HG02884 (cell line): Measurements from ENCODE around the gene RAB44.

ENCODE experiments used
- ATAC-seq: cut with Tn5 transposase; IDR thresholded peaks from one replicate; pipeline ENCODE4 v1.9.1; 2021; ENCODE audit warnings: mild to moderate bottlenecking, moderate library complexity; ENCODE audit not compliant: unreplicated experiment

RAB44 gene

DNA sequence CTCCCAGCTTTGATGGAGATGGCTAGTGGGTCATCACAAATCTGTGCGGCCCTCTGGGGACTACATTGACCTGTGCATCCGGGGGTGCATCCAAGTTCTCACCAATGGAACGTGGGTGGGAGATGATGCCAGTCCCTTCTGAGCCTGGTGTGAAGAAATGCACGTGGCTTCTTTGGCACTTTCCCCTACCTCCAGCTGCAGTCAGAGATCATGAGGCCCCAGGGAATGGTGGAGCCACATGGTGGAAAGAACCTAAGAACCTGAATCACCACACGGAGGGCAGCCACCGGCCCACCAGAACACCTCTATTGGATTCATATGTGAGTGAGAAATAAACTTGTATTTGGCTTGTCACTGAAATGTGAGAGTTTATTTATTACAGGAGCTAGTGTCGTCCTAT, 29.0 kb upstream of the RAB44 start:
- ATAC-seq = no peak

DNA sequence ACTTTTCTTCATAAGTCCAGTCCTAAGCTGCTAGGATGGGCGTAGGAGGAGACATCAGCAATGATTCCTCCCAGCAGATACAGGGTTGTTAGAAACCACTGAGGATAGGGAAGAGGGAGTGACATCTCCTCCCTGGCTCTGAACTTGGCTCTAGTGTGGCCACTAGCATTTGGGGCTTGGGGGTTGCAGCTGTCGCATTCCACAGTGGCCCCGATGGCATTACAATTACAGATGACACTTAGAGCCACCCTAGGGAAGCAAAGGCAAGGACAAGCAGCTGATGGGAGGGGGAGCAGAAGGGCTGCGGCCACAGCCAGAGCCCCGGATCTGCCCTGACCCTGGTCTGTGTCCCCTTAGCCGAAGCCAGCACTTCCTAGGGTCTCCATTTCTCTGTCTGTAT, 28.6 kb upstream of the RAB44 start:
- ATAC-seq = no peak

DNA sequence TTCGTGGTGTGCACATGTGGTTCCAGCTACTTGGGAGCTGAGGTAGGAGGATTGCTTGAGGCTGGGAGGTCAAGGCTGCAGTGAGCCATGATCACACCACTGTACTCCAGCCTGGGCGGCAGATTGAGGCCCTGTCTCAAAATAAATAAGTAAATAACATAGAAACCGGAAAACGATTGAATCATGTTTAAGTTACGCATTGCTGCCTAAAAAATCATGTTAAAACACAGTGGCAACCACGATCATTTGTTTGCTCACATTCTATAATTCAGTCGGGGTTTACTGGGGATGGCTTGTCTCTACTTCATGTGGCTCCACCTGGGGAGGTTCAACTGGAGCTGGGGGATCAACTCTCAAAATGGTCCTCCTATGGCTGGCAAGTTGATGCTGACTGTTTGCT, 27.4 kb upstream of the RAB44 start:
- no peak for ATAC-seq

DNA sequence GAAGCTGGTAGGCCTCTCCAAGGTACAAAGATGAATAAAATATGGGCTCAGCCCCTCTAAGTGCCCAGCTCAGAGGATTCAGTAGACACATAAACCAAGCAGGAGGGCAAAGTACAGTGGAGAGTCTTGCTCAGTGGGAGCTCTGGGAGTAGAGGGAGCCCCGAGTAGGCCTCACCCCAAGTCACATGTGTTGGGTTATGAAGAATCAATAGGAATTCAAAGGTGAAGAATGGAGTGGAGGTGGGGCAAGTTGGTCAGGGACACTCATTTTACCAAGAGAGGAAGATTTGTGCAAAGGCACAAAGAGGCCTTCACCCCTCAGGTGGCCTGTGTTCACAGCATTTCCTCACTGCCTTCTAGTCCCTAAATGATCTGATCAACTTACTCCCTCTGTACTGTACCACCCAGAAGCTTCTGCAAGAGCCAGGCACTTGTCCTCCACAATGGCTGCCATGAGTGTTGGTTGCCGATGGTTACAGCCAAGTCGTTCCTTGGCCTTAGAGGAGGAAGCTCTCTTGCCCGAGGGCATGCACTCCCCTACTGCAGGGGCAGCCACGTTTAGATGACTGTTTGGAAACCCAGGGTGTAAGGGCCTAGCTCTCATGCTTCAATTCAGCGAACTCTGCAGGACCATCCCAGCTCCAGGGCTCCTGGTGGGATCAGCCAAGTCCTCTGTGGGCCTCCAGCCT, 25.8 kb upstream of the RAB44 start:
- ATAC-seq = no peak

DNA sequence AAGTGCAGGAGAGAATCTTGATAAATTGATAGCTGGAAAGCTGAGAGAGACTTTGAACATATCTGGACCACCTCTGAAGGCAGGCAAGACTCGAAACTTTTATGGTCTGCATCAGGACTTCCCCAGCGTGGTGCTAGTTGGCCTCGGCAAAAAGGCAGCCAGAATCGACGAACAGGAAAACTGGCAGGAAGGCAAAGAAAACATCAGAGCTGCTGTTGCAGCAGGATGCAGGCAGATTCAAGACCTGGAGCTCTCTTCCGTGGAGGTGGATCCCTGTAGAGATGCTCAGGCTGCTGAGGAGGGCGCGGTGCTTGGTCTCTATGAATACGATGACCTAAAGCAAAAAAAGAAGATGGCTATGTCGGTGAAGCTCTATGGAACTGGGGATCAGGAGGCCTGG, 23.7 kb upstream of the RAB44 start:
- ATAC-seq = no peak

DNA sequence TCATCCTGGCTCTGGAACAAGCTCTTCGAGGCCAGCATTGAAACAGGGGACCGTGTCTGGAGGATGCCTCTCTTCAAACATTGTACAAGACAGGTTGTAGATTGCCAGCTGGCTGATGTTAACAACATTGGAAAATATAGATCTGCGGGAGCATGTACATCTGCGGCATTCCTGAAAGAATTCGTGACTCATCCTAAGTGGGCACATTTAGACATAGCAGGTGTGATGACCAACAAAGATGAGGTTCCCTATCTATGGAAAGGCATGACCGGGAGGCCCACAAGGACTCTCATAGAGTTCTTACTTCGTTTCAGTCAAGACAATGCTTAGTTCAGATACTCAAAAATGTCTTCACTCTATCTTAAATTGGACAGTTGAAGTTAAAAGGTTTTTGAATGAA, 22.7 kb upstream of the RAB44 start:
- ATAC-seq = no peak

DNA sequence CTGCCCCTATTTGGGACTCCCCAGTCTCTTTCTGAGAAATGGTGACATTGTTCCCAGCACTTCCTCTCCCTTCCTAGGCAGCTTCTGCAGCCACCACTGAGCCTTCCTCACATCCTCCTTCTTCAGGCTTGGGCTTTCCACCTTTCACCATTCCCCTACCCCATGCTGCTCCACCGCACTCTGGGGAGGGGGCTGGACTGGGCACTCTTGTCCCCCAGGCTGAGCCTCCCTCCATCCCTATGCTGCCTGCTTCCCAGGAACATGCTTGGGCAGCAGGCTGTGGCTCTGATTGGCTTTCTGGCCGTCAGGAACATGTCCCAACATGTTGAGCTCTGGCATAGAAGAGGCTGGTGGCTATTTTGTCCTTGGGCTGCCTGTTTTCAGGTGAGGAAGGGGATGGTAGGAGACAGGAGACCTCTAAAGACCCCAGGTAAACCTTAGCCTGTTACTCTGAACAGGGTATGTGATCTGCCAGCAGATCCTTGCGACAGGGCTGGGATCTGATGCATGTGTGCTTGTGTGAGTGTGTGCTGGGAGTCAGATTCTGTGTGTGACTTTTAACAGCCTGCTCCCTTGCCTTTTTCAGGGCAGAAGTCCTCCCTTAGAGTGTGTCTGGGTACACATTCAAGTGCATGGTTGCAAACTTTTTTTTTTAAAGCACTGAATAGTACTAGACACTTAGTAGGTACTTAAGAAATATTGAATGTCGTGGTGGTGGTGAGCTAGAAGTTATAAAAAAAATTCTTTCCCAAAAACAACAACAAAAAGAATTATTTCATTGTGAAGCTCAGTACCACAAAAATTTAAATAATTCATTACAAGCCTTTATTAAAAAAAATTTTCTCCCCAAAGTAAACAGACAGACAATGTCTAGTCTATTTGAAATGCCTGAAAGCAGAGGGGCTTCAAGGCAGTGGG, 21.2 kb upstream of the RAB44 start:
- no peak for ATAC-seq

DNA sequence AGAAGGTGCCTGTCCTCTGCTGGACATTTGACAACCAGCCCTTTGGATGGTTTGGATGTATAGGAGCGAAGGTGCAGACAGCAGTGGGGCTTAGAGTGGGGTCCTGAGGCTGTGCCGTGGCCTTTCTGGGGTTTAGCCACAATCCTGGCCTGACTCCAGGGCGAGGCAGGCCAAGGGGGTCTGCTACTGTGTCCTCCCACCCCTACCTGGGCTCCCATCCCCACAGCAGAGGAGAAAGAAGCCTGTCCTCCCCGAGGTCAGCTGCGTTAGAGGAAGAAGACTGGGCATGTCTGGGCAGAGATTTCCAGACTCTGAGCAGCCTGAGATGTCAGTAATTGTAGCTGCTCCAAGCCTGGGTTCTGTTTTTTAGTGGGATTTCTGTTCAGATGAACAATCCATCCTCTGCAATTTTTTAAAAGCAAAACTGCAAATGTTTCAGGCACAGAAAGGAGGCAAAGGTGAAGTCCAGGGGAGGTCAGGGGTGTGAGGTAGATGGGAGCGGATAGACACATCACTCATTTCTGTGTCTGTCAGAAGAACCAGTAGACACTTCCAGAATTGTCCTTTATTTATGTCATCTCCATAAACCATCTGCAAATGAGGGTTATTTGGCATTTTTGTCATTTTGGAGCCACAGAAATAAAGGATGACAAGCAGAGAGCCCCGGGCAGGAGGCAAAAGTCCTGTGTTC, 20.4 kb upstream of the RAB44 start:
- ATAC-seq = no peak

DNA sequence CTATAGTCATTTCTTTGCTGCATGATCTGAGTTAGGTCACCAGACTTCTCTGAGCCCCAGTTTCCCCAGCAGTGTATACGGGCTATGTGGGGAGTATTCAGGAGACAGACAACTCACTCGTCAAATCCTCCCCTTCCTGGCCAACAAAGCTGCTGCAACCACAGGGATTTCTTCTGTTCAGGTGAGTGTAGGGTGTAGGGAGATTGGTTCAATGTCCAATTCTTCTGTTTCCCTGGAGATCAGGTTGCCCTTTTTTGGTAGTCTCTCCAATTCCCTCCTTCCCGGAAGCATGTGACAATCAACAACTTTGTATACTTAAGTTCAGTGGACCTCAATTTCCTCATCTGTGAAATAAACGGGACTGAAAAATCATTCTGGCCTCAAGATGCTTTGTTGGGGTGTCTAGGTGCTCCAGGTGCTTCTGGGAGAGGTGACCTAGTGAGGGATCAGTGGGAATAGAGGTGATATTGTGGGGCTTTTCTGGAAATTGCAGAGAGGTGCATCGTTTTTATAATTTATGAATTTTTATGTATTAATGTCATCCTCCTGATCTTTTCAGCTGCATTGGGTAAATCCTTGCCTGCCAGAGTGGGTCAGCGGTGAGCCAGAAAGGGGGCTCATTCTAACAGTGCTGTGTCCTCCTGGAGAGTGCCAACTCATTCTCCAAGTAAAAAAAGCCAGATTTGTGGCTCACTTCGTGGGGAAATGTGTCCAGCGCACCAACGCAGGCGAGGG, 19.7 kb upstream of the RAB44 start:
- ATAC-seq = no peak

DNA sequence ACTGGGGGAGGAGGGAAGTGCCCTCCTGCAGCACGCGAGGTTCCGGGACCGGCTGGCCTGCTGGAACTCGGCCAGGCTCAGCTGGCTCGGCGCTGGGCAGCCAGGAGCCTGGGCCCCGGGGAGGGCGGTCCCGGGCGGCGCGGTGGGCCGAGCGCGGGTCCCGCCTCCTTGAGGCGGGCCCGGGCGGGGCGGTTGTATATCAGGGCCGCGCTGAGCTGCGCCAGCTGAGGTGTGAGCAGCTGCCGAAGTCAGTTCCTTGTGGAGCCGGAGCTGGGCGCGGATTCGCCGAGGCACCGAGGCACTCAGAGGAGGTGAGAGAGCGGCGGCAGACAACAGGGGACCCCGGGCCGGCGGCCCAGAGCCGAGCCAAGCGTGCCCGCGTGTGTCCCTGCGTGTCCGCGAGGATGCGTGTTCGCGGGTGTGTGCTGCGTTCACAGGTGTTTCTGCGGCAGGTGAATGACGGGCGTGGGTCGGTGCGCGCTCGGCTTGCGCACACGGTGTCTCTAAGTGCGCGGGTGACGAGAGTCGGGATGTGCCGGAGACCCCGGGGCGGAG, 19.1 kb upstream of the RAB44 start, which contains the start of gene CDKN1A:
CDKN1A (plus strand) TSS at position 227 of the 555 bp plus-strand sequence. CDS start 5,388 bp downstream, outside the sequence.
- peak; percentile 53 for ATAC-seq

DNA sequence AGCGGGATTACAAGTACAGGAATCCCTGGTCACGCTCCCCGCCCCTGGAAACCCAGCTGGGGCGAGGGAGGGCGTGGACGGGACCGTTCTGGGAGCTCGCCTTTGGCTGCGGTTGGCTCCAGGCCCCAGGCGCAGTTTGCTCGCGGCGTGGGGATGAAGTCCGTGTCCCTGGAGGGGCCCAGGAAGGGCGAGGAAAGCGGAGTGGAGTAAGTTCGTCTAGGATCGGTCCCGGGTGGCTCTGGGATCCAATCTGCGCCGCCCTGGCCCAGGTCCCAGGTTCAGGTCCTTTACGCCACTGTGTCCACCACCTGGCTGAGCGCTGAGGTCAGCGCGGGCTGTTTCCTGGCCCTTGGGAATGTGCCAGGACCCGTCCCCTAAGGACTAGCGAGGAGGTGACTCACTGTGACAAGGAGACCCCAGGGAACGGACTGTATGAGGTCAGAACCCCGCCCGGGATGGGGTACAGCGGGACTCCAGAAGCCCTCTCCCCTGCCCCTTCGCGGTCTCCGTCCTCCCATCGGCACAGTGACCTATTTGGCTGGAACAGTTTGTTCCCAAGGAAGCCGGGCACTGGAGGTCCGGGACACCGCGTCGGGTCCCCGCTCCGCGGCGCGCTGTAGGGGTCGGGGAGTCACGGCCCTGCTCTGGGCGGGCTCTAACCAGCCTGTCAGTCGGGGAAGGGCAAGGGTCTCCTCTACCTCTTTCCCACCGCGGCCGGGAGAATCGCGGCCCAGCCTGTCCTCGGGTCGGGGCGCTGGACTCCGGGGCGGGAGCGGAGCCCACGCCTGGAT, 18.4 kb upstream of the RAB44 start:
- no peak for ATAC-seq

DNA sequence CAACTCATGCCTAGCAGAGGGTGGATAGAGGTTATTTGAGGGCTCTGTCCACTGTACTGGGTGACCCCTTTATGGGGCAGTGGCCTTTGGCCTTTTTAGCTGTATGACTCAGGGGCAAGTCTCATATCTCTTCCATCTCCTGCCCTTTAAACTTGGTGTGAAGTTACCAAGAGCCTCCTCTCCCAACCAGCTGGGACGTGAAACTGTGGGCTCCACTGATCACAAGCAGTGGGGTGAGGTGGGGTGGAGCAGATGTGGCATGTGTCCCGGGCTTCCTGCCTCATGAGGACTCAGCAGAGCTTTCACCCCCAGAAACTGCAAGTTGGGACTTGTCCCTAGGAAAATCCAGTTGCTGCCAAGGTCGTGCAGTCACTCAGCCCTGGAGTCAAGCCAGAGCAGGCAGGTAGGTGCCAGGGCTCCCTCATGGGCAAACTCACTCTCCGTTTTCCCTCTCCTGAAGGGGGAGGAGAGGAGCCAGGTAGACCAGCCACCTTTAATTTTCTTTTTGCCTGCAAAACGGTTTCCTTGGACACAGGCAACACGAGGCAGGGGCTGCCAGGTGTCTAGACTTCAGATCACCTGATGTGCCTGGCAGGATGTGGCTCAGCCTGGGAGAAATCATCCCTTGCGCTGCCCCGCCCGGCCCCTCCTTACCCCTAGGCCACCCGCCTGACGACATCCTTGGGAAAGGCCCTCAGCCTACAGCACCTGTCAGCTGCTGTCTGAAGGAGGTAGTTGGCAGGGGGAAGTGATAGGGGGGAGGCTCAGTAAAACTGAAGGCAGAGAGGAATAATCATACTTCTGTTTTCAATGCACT, 15.1 kb upstream of the RAB44 start:
- no peak for ATAC-seq

DNA sequence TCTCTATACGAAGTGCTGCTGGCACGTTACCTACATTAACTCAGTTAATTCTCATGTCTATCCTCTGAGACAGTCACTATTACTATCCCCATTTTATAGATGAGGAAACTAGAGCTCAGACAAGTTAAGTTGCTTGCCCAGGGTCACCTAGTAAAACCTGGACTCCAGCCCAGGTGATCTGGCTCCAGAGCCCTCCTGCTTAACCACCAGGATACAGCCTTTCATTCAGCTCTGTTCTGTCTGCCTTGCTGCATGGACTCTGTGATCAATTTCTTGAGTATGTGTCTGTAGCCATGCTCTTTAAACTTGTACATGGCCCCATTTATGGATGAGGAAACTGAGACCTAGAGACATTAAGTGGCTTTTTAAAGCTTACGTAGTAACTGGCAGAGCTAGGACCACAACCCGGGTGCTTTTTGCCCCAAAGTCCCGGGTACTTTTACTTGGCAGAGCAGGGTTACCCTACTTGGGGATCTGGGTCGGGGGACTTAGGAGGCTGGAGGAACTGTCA, 14.4 kb upstream of the RAB44 start:
- ATAC-seq = no peak

DNA sequence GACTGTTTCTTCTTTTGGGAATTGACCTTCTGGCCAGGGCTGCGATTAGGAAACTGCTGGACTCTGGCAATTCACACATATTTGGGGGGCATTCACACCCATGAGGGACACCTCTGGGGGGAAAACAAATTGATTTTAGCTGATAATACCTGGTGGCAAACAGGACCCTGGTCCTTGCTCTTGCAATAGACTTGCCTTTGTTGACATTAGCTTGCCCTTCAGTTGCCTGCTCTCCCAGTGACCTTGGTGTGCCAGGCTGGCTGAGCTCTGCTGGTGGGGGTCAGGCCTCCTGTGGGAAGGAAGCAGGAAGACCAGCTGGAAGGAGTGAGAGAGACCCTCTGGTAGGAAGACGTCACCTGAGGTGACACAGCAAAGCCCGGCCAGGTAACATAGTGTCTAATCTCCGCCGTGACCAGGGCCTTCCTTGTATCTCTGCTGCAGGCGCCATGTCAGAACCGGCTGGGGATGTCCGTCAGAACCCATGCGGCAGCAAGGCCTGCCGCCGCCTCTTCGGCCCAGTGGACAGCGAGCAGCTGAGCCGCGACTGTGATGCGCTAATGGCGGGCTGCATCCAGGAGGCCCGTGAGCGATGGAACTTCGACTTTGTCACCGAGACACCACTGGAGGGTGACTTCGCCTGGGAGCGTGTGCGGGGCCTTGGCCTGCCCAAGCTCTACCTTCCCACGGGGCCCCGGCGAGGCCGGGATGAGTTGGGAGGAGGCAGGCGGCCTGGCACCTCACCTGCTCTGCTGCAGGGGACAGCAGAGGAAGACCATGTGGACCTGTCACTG, 13.8 kb upstream of the RAB44 start:
- no peak for ATAC-seq

DNA sequence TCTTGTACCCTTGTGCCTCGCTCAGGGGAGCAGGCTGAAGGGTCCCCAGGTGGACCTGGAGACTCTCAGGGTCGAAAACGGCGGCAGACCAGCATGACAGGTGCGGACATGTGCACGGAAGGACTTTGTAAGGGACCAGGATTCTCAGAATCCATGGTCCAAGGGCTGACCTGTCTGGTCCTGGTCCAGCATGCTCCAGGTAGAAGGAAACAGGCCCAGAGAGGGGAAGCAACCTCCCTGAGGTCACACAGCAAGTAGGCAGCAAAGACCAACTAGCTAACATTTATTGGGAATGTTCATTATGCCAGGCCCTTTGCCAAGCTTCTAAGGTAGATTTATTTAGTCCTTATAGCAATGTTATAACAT, 13.2 kb upstream of the RAB44 start:
- no peak for ATAC-seq

DNA sequence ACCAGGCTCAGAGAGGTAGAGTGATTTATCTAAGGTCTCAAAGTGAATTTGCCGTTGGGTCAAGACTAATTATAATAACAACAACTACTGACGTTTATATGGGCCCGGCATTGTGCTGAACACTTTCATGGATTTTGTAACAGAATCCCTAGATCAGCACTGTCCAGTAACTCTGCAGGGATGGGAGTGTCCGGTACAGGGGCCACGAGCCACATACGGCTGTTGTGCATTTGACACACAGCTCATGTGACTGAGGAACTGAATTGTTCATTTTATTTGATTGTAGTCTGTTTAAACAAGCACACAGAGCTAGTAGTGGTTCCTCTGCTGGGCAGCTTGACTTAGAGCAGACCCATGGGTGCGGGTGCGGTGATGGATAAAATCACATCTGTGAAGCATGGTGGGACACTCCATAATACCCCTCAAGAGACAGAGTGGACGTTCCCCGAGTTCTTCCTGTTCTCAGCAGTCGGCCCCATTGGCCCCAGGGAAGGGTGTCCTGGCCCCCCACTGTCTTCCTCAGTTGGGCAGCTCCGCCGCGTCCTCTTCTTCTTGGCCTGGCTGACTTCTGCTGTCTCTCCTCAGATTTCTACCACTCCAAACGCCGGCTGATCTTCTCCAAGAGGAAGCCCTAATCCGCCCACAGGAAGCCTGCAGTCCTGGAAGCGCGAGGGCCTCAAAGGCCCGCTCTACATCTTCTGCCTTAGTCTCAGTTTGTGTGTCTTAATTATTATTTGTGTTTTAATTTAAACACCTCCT, 12.3 kb upstream of the RAB44 start:
- no peak for ATAC-seq

DNA sequence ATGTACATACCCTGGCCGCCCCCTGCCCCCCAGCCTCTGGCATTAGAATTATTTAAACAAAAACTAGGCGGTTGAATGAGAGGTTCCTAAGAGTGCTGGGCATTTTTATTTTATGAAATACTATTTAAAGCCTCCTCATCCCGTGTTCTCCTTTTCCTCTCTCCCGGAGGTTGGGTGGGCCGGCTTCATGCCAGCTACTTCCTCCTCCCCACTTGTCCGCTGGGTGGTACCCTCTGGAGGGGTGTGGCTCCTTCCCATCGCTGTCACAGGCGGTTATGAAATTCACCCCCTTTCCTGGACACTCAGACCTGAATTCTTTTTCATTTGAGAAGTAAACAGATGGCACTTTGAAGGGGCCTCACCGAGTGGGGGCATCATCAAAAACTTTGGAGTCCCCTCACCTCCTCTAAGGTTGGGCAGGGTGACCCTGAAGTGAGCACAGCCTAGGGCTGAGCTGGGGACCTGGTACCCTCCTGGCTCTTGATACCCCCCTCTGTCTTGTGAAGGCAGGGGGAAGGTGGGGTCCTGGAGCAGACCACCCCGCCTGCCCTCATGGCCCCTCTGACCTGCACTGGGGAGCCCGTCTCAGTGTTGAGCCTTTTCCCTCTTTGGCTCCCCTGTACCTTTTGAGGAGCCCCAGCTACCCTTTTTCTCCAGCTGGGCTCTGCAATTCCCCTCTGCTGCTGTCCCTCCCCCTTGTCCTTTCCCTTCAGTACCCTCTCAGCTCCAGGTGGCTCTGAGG, 11.5 kb upstream of the RAB44 start:
- ATAC-seq = no peak
